K562 (cell line): Measurements from ENCODE around the gene MYO1A. TPM values are rescaled to one million over a fixed set of nuclear protein-coding genes. Genes with fewer than 3 reads are reported as not detected.
A peak's percentile ranks its signal among the peaks of the same experiment; 100 is the strongest.

Source experiments
- ARID4B ChIP-seq: sonication (generic); formaldehyde crosslinking; IDR thresholded peaks from 2 replicates; pipeline ENCODE4 v1.8.0; 2022; ENCODE audit warnings: mild to moderate bottlenecking, missing genetic modification reagents
- DPF2 ChIP-seq: fragments of 450-650 bp; IDR thresholded peaks from 2 replicates; pipeline ENCODE4 v1.6.1; 2016
- E2F6 ChIP-seq, 2 experiments: IDR thresholded peaks; 2 replicates each; pipeline ENCODE4 v1.6.1; 2011; ENCODE audit warnings: borderline replicate concordance in 1 of 2, control low read depth in 1 of 2, low read depth in 1 of 2, low read length in 1 of 2, mild to moderate bottlenecking in 1 of 2, mixed read lengths in 1 of 2, moderate library complexity in 1 of 2; ENCODE audit not compliant: insufficient read depth in 1 of 2, insufficient read length in 1 of 2, poor library complexity in 1 of 2, severe bottlenecking in 1 of 2; ENCODE audit errors: extremely low read depth in 1 of 2
- EP300 ChIP-seq: IDR thresholded peaks from 2 replicates; pipeline ENCODE4 v1.6.1; 2012; ENCODE audit warnings: low read length, improper control_type of control experiment
- FOXA3 ChIP-seq, 2 experiments: fragments of 450-650 bp in 1 of 2; sonication (generic) in 1 of 2; formaldehyde crosslinking; IDR thresholded peaks in 1 of 2; conservative IDR thresholded peaks in 1 of 2; 2 replicates each; pipeline versions ENCODE4 v1.4.0 to v1.8.0; 2020 to 2022; ENCODE audit warnings: mild to moderate bottlenecking in 2 of 2, missing genetic modification reagents in 1 of 2
- FOXO4 ChIP-seq: fragments of 450-650 bp; formaldehyde crosslinking; IDR thresholded peaks from 2 replicates; pipeline ENCODE4 v1.4.0; 2020; ENCODE audit warnings: mild to moderate bottlenecking, moderate library complexity
- GATAD2A ChIP-seq: fragments of 450-650 bp; IDR thresholded peaks from 2 replicates; pipeline ENCODE4 v1.6.1; 2017
- HMGN3 ChIP-seq: IDR thresholded peaks from 2 replicates; pipeline ENCODE4 v1.6.1; 2011; ENCODE audit warnings: borderline replicate concordance, low read depth, mild to moderate bottlenecking, mixed read lengths, low read length; ENCODE audit not compliant: insufficient read length; ENCODE audit errors: extremely low read depth
- MCM2 ChIP-seq: fragments of 450-650 bp; IDR thresholded peaks from 2 replicates; pipeline ENCODE4 v1.6.1; 2017; ENCODE audit warnings: low read depth, mild to moderate bottlenecking
- NCOR1 ChIP-seq: fragments of 450-650 bp; IDR thresholded peaks from 2 replicates; pipeline ENCODE4 v1.6.1; 2016; ENCODE audit warnings: mild to moderate bottlenecking, moderate library complexity
- PCBP1 ChIP-seq: fragments of 200-400 bp; formaldehyde crosslinking; IDR thresholded peaks from 2 replicates; pipeline ENCODE4 v1.6.1; 2018; ENCODE audit warnings: mild to moderate bottlenecking, low read depth, low read length; ENCODE audit not compliant: poor library complexity, severe bottlenecking
- RCOR1 ChIP-seq, 2 experiments: IDR thresholded peaks; 2 replicates each; pipeline ENCODE4 v1.6.1; 2012; ENCODE audit warnings: low read depth in 2 of 2, low read length in 2 of 2, borderline replicate concordance in 1 of 2, improper control_type of control experiment in 1 of 2
- SMAD1 ChIP-seq: fragments of 150-350 bp; IDR thresholded peaks from 2 replicates; pipeline ENCODE4 v1.6.1; 2014; ENCODE audit warnings: low read length, low read depth; ENCODE audit not compliant: partially characterized antibody
- SMARCC2 ChIP-seq: fragments of 450-650 bp; IDR thresholded peaks from 2 replicates; pipeline ENCODE4 v1.6.1; 2017; ENCODE audit warnings: antibody characterized with exemption, moderate library complexity, mild to moderate bottlenecking, low read depth
- TBP ChIP-seq: optimal IDR thresholded peaks from 2 replicates; pipeline ENCODE3; 2011; ENCODE audit warnings: low read depth, low read length, improper control_type of control experiment
- XRCC4 ChIP-seq: IDR thresholded peaks from one replicate; pipeline ENCODE4 v1.6.1; 2011; ENCODE audit not compliant: insufficient read depth, insufficient read length; ENCODE audit errors: extremely low read depth
- ZBTB26 ChIP-seq: fragments of 450-650 bp; formaldehyde crosslinking; IDR thresholded peaks from 2 replicates; pipeline ENCODE4 v1.4.0; 2022; ENCODE audit warnings: missing genetic modification characterization
- ZNF133 ChIP-seq: fragments of 250-450 bp; sonication (Bioruptor Pico); IDR thresholded peaks from 2 replicates; pipeline ENCODE4 v1.4.0; 2020; ENCODE audit warnings: mild to moderate bottlenecking
- ZNF197 ChIP-seq: fragments of 200-800 bp; sonication (Bioruptor generic); IDR thresholded peaks from 2 replicates; pipeline ENCODE4 v1.6.1; 2016; ENCODE audit warnings: low read depth, missing genetic modification characterization, missing compliant biosample characterization
- polyA plus RNA-seq, 8 experiments: library from polyadenylated mRNA; depleted of rRNA in 4 of 8; stranded (reverse) in 5 of 8; unstranded in 3 of 8; fragments of >200 nt; fragmentation: Nextera tagmentation in 2 of 8; fragmentation: Illumina TruSeq in 1 of 8; extraction: Ambion mirVana in 2 of 8; extraction: Trizol in 1 of 8; gene quantifications; 2 replicates each; pipeline versions ENCODE4 v1.2.1 to v1.2.3, GENCODE V29; 2011 to 2014; ENCODE audit warnings: inconsistent platforms in 1 of 8, missing spikeins in 1 of 8
- total RNA-seq, 7 experiments: library from RNA; depleted of rRNA in 6 of 7; stranded (reverse); fragments of >200 nt in 6 of 7; fragmentation: Illumina TruSeq in 2 of 7; extraction: Trizol in 2 of 7; gene quantifications; 2 replicates each; pipeline versions ENCODE4 v1.2.1 to v1.2.3, GENCODE V29; 2011 to 2021; ENCODE audit warnings: low replicate concordance in 1 of 7

MYO1A gene
- total and polyA plus RNA-seq, 9 of the 15 experiments (the other 6 are each of a cell fraction or from before 2014, with no cell fraction given) = 0.03 to 0.29 (median 0.14) TPM; not detected in 2

GRCh38 chr12:57039016-57039798, 10.7 kb downstream of the MYO1A start (continued):
- TF ChIP-seq MCM2 (no peak), ZNF133 (CRISPR knock-in tag) (no peak), NCOR1 (peak; percentile 89), GATAD2A (no peak), ZNF197 (no peak), TBP (peak; percentile 31), XRCC4 (no peak), SMAD1 (no peak), FOXA3 (CRISPR knock-in tag; conservative IDR thresholded peaks at IDR 0.05 in 1 of 2, IDR thresholded peaks at IDR 0.05 in 1 of 2) (no peak), EP300 (peak; percentile 71), ARID4B (no peak), RCOR1 (IDR thresholded peaks at IDR 0.05; ENCODE audit: borderline replicate concordance in 1 of 2, low read depth in 2 of 2, low read length in 2 of 2) (peak in 1 of 2 experiments; percentile 79; a peak in 1 of 4 replicates), FOXO4 (CRISPR knock-in tag) (no peak), PCBP1 (no peak), SMARCC2 (0 out of 2 replicates have a peak, but pooled peaks have one; percentile 19), ZBTB26 (CRISPR knock-in tag) (no peak), DPF2 (peak; percentile 85), E2F6 (IDR thresholded peaks at IDR 0.05; ENCODE audit: borderline replicate concordance in 1 of 2, extremely low read depth in 1 of 2, insufficient read depth in 1 of 2, insufficient read length in 1 of 2, low read depth in 1 of 2, low read length in 1 of 2, poor library complexity in 1 of 2, severe bottlenecking in 1 of 2) (no peak), HMGN3 (no peak)
